Kidney (tissue), 14 donors: ENCODE results near the gene PLCB1. TPM values are rescaled to one million over a fixed set of nuclear protein-coding genes. Genes with fewer than 3 reads are reported as not detected.

ENCODE experiments used
- DNase-seq, 5 donors: peaks; one replicate each; pipeline ENCODE4 v3.0.0-alpha.2; 2013 to 2020
- FAIRE-seq: peaks from 2 replicates; lab custom pipeline; 2012; peaks lifted over from hg19 to GRCh38; lab: Jason Lieb, UNC
- H3K27ac ChIP-seq, 2 donors: one replicate each; pipeline ENCODE4 v1.7.0; 2013; ENCODE audit warnings: low read depth in 2 of 2, low read length in 2 of 2, inconsistent platforms in 1 of 2
- H3K27me3 ChIP-seq: one replicate; pipeline ENCODE4 v1.7.1; 2013; ENCODE audit warnings: low read length, inconsistent platforms; ENCODE audit not compliant: control insufficient read depth, insufficient read depth
- H3K36me3 ChIP-seq, 3 donors: one replicate each; pipeline versions ENCODE4 v1.7.0 to v1.7.1; 2013; ENCODE audit warnings: low read length in 3 of 3, control low read depth in 1 of 3, inconsistent platforms in 1 of 3; ENCODE audit not compliant: insufficient read depth in 3 of 3, control insufficient read depth in 2 of 3
- H3K4me1 ChIP-seq, 3 donors: one replicate each; pipeline versions ENCODE4 v1.7.0 to v1.7.1; 2013; ENCODE audit warnings: low read length in 3 of 3, inconsistent platforms in 1 of 3, low read depth in 1 of 3; ENCODE audit not compliant: control insufficient read depth in 2 of 3, insufficient read depth in 2 of 3
- H3K4me3 ChIP-seq, 3 donors: one replicate each; pipeline versions ENCODE4 v1.7.0 to v1.8.1; 2013; ENCODE audit warnings: low read length in 3 of 3, control low read depth in 1 of 3, inconsistent platforms in 1 of 3
- H3K9ac ChIP-seq, 3 donors: one replicate each; pipeline versions ENCODE4 v1.7.0 to v1.7.1; 2013; ENCODE audit warnings: low read length in 3 of 3, control low read depth in 1 of 3, inconsistent platforms in 1 of 3
- H3K9me3 ChIP-seq, 3 donors: one replicate each; pipeline versions ENCODE4 v1.7.0 to v1.7.1; 2013; ENCODE audit warnings: low read length in 3 of 3, control low read depth in 1 of 3, inconsistent platforms in 1 of 3; ENCODE audit not compliant: control insufficient read depth in 2 of 3, insufficient read depth in 1 of 3
- CTCF ChIP-seq: IDR thresholded peaks from 3 replicates; pipeline ENCODE4 v1.5.1; 2012; ENCODE audit warnings: mild to moderate bottlenecking, moderate library complexity, borderline replicate concordance; ENCODE audit not compliant: insufficient read depth; ENCODE audit errors: extremely low read depth
- intact Hi-C: fragments of 100-400 bp; cut with DNase I; formaldehyde crosslinking; loops from one replicate; pipeline ENCODE4 v1.11.1; 2022
- polyA plus RNA-seq: library from polyadenylated mRNA; stranded (reverse); fragments of 350-450 nt; fragmentation: Illumina TruSeq; extraction: RNeasy Lipid Tissue Mini Kit (QIAGEN cat#74804); gene quantifications from one replicate; pipeline ENCODE4 v1.2.3, GENCODE V29; 2014; ENCODE audit warnings: low read depth, low replicate concordance; ENCODE audit not compliant: insufficient read depth
- total RNA-seq: library from RNA; stranded (reverse); fragmentation: NEBNext Ultra II Directional; extraction: Animal tissue kit (Norgen Biotek cat#: 25700); gene quantifications from one replicate; pipeline ENCODE4 v1.2.1, GENCODE V29; 2021
- donor health status: control.
- donor health status: control.
- donor health status: control.
- donor health status: control.
- donor health status: control.
- donor health status: DM: yes; HTN: yes; CAD: no.
- donor health status: Normal renal cell carcinoma (clear cell type).

PLCB1 gene
- total and polyA plus RNA-seq, 2 donors from 2014 or later, result 9.4 to 107 TPM

- no peak for TF ChIP-seq CTCF
- intact Hi-C loops, result no loop called here
- no peak for DNase-seq
- Histone ChIP-seq H3K36me3 (no peaks in the 10 kb centered on the region), H3K9me3 (no peaks in the 10 kb centered on the region), H3K4me1 (no peaks in the 10 kb centered on the region), H3K27me3 (no peaks in the 10 kb centered on the region), H3K4me3 (no peak overlapping the region), H3K27ac (no peak overlapping the region), H3K9ac (no peak overlapping the region)
- no peak for FAIRE-seq
Observed at GRCh38 chr20:8225658-8226057, 93.6 kb downstream of the PLCB1 start.

- DNase-seq (no peak), FAIRE-seq (no peak)
- Histone ChIP-seq H3K4me1 (no peaks in the 10 kb centered on the region), H3K27ac (no peak overlapping the region), H3K36me3 (no peaks in the 10 kb centered on the region), H3K9me3 (no peaks in the 10 kb centered on the region), H3K9ac (no peak overlapping the region), H3K4me3 (no peak overlapping the region), H3K27me3 (no peaks in the 10 kb centered on the region)
- TF ChIP-seq CTCF, result no peak
- intact Hi-C loops, result no loop called here
Observed at GRCh38 chr20:8226106-8226505, 94.0 kb downstream of the PLCB1 start.

GRCh38 chr20:8227293-8227692 is 95.2 kb downstream of the PLCB1 start:
- Histone ChIP-seq H3K4me3 (no peak overlapping the region), H3K27me3 (no peaks in the 10 kb centered on the region), H3K9ac (no peak overlapping the region), H3K4me1 (no peaks in the 10 kb centered on the region), H3K9me3 (no peaks in the 10 kb centered on the region), H3K36me3 (no peaks in the 10 kb centered on the region), H3K27ac (no peak overlapping the region)
- DNase-seq (no peak), FAIRE-seq (no peak)
- no peak for TF ChIP-seq CTCF
- intact Hi-C loops, result no loop called here

GRCh38 chr20:8228315-8228714 is 96.2 kb downstream of the PLCB1 start:
- H3K4me1 ChIP-seq, result no peaks in the 10 kb centered on the region
- no peaks in the 10 kb centered on the region for H3K36me3 ChIP-seq
- H3K4me3 ChIP-seq, result no peak overlapping the region
- no peaks in the 10 kb centered on the region for H3K9me3 ChIP-seq
- FAIRE-seq (no peak), DNase-seq (peak in 1 of 5 donors; percentile 51)
- no peaks in the 10 kb centered on the region for H3K27me3 ChIP-seq
- H3K9ac ChIP-seq, result no peak overlapping the region
- intact Hi-C loops, result no loop called here
- H3K27ac ChIP-seq, result no peak overlapping the region
- TF ChIP-seq CTCF, result no peak
